Type B pancreatic cell (in vitro differentiated cells): ENCODE measurements around the gene REV3L. TPM values are rescaled to one million over a fixed set of nuclear protein-coding genes. Genes with fewer than 3 reads are reported as not detected.

ENCODE experiments used
- DNase-seq: peaks from one replicate; pipeline ENCODE4 v3.0.0; 2021; ENCODE audit warnings: mixed read lengths; ENCODE audit not compliant: unreplicated experiment; ENCODE audit errors: extremely low spot score
- H3K27ac Mint-ChIP-seq: 2 replicates; pipeline ENCODE4 v1.8.0; 2021; ENCODE audit warnings: mild to moderate bottlenecking, mixed read lengths
- H3K27me3 Mint-ChIP-seq: 2 replicates; pipeline ENCODE4 v1.8.0; 2021; ENCODE audit warnings: mixed read lengths
- H3K36me3 Mint-ChIP-seq: 2 replicates; pipeline ENCODE4 v1.8.0; 2021; ENCODE audit warnings: mixed read lengths
- H3K4me1 Mint-ChIP-seq: one replicate; pipeline ENCODE4 v1.8.0; 2021; ENCODE audit warnings: mixed read lengths; ENCODE audit not compliant: unreplicated experiment
- H3K4me3 Mint-ChIP-seq: 2 replicates; pipeline ENCODE4 v1.8.0; 2021; ENCODE audit warnings: mild to moderate bottlenecking, mixed read lengths
- H3K9me3 Mint-ChIP-seq: 2 replicates; pipeline ENCODE4 v1.8.0; 2021; ENCODE audit warnings: mixed read lengths
- CTCF ChIP-seq: fragments of 200-600 bp; sonication (generic); conservative IDR thresholded peaks from 2 replicates; pipeline ENCODE4 v1.5.0; 2021; ENCODE audit warnings: antibody characterized with exemption, mild to moderate bottlenecking
- total RNA-seq: library from RNA; stranded (reverse); gene quantifications from 2 replicates; pipeline ENCODE4 v1.2.1, GENCODE V29; 2021; ENCODE audit warnings: low replicate concordance

Gene REV3L
- total RNA-seq, 1 donor from 2014 or later, result 34.4 TPM

DNA sequence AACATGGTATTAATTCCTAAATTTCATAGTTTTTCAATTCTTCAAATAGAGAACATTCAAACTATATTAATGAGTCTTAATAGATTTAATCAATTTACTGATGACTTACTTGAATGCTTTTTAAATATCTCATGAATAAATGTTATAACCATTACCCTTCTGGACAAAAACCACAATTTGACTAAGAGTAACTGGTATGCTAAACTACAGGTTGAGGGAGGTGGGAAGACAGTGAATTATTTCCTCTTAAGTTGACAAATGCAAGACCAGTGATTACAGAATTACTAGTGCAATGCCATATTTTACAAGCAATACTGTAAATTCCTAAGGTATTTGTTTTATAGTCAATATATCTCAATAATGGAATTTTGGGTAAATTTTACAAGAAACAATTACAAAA, 65.1 kb downstream of the REV3L start:
- no peaks in the 10 kb centered on the region for H3K27me3 Mint-ChIP-seq
- TF ChIP-seq CTCF, result no peak
- no peak for DNase-seq
- H3K4me3 Mint-ChIP-seq, result no peak overlapping the region
- no peak overlapping the region for H3K27ac Mint-ChIP-seq
- H3K36me3 Mint-ChIP-seq, result peaks cover 5% of the 10 kb centered on the region
- peaks cover 25% of the 10 kb centered on the region for H3K4me1 Mint-ChIP-seq
- H3K9me3 Mint-ChIP-seq, result no peaks in the 10 kb centered on the region

DNA sequence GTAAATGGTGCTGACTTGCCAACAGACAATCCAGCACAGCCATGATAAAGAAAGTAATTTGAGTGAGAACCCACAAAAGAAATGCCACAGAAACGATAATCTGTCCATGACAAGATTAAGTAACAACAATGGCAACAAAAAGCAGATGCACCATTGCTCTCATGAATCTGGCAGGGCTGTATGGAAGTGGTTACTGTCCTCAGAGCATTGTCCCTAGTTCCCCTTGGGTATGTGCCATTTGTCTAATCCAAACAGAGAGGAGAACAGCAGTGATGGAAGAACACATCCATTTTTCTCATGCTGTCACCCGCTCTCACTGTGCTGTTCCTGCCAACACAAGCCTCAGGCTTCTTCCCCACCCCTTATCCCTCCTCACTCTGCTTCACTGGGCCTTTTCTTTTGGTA, 65.8 kb downstream of the REV3L start:
- no peak overlapping the region for H3K4me3 Mint-ChIP-seq
- H3K36me3 Mint-ChIP-seq, result peaks cover 7% of the 10 kb centered on the region
- no peak for DNase-seq
- no peak for TF ChIP-seq CTCF
- H3K4me1 Mint-ChIP-seq, result peaks cover 25% of the 10 kb centered on the region
- H3K9me3 Mint-ChIP-seq, result no peaks in the 10 kb centered on the region
- no peaks in the 10 kb centered on the region for H3K27me3 Mint-ChIP-seq
- H3K27ac Mint-ChIP-seq, result no peak overlapping the region

DNA sequence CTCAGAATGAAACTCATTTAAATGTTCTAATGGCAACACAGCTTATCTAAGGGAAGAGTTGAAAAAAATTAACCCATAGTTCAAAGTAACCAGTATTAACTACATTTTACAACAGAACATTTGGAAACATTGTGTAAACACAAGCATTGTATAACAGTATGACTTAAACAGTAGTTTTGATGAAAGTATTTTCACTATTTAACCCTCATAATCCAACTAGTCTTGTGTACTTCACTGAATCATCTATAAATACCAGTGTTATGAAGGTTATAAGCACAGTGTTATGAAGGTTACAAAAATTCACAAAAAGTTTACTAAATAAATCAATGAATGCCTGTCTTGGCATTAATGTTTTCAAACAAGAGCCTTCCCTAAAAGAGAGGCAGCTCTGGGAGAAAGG, 66.5 kb downstream of the REV3L start:
- DNase-seq, result no peak
- H3K27ac Mint-ChIP-seq, result no peak overlapping the region
- H3K9me3 Mint-ChIP-seq, result no peaks in the 10 kb centered on the region
- no peak overlapping the region for H3K4me3 Mint-ChIP-seq
- no peak for TF ChIP-seq CTCF
- H3K27me3 Mint-ChIP-seq, result no peaks in the 10 kb centered on the region
- H3K4me1 Mint-ChIP-seq, result peaks cover 25% of the 10 kb centered on the region
- H3K36me3 Mint-ChIP-seq, result peaks cover 12% of the 10 kb centered on the region

GRCh38 chr6:111414373-111414772, 68.6 kb downstream of the REV3L start:
- no peak for TF ChIP-seq CTCF
- no peak for DNase-seq
- peaks cover 25% of the 10 kb centered on the region for H3K4me1 Mint-ChIP-seq
- H3K27me3 Mint-ChIP-seq, result no peaks in the 10 kb centered on the region
- no peak overlapping the region for H3K27ac Mint-ChIP-seq
- H3K4me3 Mint-ChIP-seq, result no peak overlapping the region
- H3K36me3 Mint-ChIP-seq, result peaks cover 17% of the 10 kb centered on the region
- no peaks in the 10 kb centered on the region for H3K9me3 Mint-ChIP-seq

DNA sequence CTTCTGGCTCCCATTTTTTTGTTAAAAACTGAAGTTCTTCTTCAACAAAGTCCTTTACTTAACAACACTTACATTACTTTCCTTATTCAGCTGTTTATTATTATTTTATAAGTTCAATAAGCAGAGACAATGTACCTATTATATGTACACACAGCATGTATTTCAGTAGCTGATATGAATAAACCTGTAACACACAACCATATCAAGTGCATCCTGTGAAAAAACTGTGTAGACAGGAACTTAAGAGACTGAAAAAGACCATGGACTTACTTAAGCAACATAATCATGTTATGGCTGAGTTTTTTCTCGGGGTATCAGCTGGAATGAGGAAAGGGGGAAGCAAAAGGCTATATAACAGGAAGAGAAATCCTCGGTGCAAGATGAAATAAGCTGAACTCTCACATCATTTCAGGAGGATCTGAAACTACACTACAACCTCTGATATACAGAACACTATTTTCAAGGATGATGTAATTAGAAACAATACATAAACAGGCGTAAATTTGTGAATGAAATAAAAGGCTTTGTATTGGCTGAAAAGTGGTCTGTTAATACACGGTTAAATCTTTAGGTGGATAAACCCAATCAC, 70.9 kb downstream of the REV3L start:
- Mint-ChIP-seq H3K4me3 (no peak overlapping the region), H3K4me1 (peaks cover 9% of the 10 kb centered on the region), H3K36me3 (peaks cover 26% of the 10 kb centered on the region), H3K9me3 (no peaks in the 10 kb centered on the region), H3K27me3 (no peaks in the 10 kb centered on the region), H3K27ac (no peak overlapping the region)
- no peak for DNase-seq
- no peak for TF ChIP-seq CTCF

DNA sequence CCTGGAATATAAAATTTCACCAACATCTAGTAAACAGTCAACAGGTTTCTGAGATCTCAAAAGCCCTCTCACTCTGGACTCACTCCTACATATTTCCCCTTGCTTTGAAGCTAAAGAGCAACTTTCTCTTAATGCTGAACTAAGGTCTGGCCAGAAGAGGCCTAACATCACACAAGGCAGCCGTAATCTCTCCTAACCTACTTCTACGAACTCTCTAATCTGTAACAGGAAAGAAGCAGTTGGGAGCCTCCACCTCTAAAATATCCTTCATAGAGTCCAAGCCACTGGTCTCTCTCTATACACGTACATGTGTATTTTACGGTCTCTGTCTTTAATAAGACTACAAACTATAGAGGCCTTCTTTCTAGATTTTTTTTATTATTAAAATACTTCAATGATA, 72.0 kb downstream of the REV3L start:
- H3K4me1 Mint-ChIP-seq, result no peaks in the 10 kb centered on the region
- no peak overlapping the region for H3K4me3 Mint-ChIP-seq
- H3K27me3 Mint-ChIP-seq, result no peaks in the 10 kb centered on the region
- no peak for DNase-seq
- H3K36me3 Mint-ChIP-seq, result peaks cover 33% of the 10 kb centered on the region
- H3K9me3 Mint-ChIP-seq, result no peaks in the 10 kb centered on the region
- H3K27ac Mint-ChIP-seq, result no peak overlapping the region
- TF ChIP-seq CTCF, result no peak
